ENCODE data around the gene THOP1. TPM values are rescaled to one million over a fixed set of nuclear protein-coding genes. Genes with fewer than 3 reads are reported as not detected.

Gene THOP1
- total and polyA plus RNA-seq, 8 donors, result 37.6 to 65.3 (median 46.1) TPM

GRCh38 chr19:2798733-2799132, 13.4 kb downstream of the THOP1 start:
- no peak for ATAC-seq

GRCh38 chr19:2799273-2800020, 14.1 kb downstream of the THOP1 start:
- peaks cover 0 to 88% of the 10 kb centered on the region in 2 donors for H3K36me3 ChIP-seq
- DNase-seq (peak in 1 of 4 donors; percentile 68), ATAC-seq (no peak)
- H3K9me3 ChIP-seq, result no peaks in the 10 kb centered on the region
- no peaks in the 10 kb centered on the region for H3K4me1 ChIP-seq
- intact Hi-C loops (cut with DNase I), result no loop called here
- H3K27ac ChIP-seq, result no peak overlapping the region
- no peak overlapping the region for H3K4me3 ChIP-seq
- no peak for TF ChIP-seq CTCF (IDR thresholded peaks at IDR 0.05)
- no peaks in the 10 kb centered on the region for H3K27me3 ChIP-seq

More at GRCh38 chr19:2798733-2799132, 13.4 kb downstream of the THOP1 start:
- intact Hi-C loops (cut with DNase I), result no loop called here
- Histone ChIP-seq H3K27ac (no peak overlapping the region), H3K36me3 (peaks cover 0 to 89% of the 10 kb centered on the region in 2 donors), H3K9me3 (no peaks in the 10 kb centered on the region), H3K27me3 (no peaks in the 10 kb centered on the region), H3K4me1 (no peaks in the 10 kb centered on the region), H3K4me3 (no peak overlapping the region)
- DNase-seq, result peak in 1 of 4 donors; percentile 51
- TF ChIP-seq CTCF (IDR thresholded peaks at IDR 0.05), result no peak

GRCh38 chr19:2800506-2800905, 15.2 kb downstream of the THOP1 start:
- Histone ChIP-seq H3K27ac (no peak overlapping the region), H3K27me3 (no peaks in the 10 kb centered on the region), H3K36me3 (peaks cover 0 to 88% of the 10 kb centered on the region in 2 donors), H3K9me3 (no peaks in the 10 kb centered on the region), H3K4me1 (no peaks in the 10 kb centered on the region), H3K4me3 (no peak overlapping the region)
- TF ChIP-seq CTCF (IDR thresholded peaks at IDR 0.05), result no peak
- intact Hi-C loops (cut with DNase I), result no loop called here
- ATAC-seq (no peak), DNase-seq (peak in 1 of 4 donors; percentile 51)

GRCh38 chr19:2802826-2803225, 17.5 kb downstream of the THOP1 start:
- intact Hi-C loops (cut with DNase I), result no loop called here
- no peaks in the 10 kb centered on the region for H3K27me3 ChIP-seq
- ATAC-seq (no peak), DNase-seq (peak in 1 of 4 donors; percentile 41)
- no peak overlapping the region for H3K27ac ChIP-seq
- H3K4me1 ChIP-seq, result no peaks in the 10 kb centered on the region
- no peak overlapping the region for H3K4me3 ChIP-seq
- H3K9me3 ChIP-seq, result no peaks in the 10 kb centered on the region
- peaks cover 0 to 89% of the 10 kb centered on the region in 2 donors for H3K36me3 ChIP-seq
- no peak for TF ChIP-seq CTCF (IDR thresholded peaks at IDR 0.05)

GRCh38 chr19:2803486-2804155, 18.3 kb downstream of the THOP1 start:
- ATAC-seq (no peak), DNase-seq (peak in 1 of 4 donors; percentile 72)
- Histone ChIP-seq H3K4me3 (no peak overlapping the region), H3K27ac (no peak overlapping the region), H3K4me1 (no peaks in the 10 kb centered on the region), H3K36me3 (peaks cover 0 to 89% of the 10 kb centered on the region in 2 donors), H3K27me3 (no peaks in the 10 kb centered on the region), H3K9me3 (no peaks in the 10 kb centered on the region)
- no peak for TF ChIP-seq CTCF (IDR thresholded peaks at IDR 0.05)
- intact Hi-C loops (cut with DNase I), result no loop called here
